ENCODE results near the gene KRTAP2-3. TPM values are rescaled to one million over a fixed set of nuclear protein-coding genes. Genes with fewer than 3 reads are reported as not detected.

KRTAP2-3 gene
- total and polyA plus RNA-seq, 2 of the 4 experiments (the other 2 are of a cell fraction) = 1.4 to 35.2 TPM

GRCh38 chr17:41018541-41018940 is 41.4 kb downstream of the KRTAP2-3 start:
- Histone ChIP-seq H3K27me3 (ENCODE audit: control insufficient read depth, insufficient read depth, low read length) (no peaks in the 10 kb centered on the region; the same call in 1 of the 2 replicates), H3K27ac (ENCODE audit: insufficient read depth, low read length) (no peak overlapping the region), H3K36me3 (ENCODE audit: control insufficient read depth, insufficient read depth, low read length) (no peaks in the 10 kb centered on the region), H3K9me3 (ENCODE audit: control insufficient read depth, insufficient read depth, low read length) (no peaks in the 10 kb centered on the region; the same call in 1 of the 2 replicates), H3K23ac (ENCODE audit: low read depth, low read length) (no peak overlapping the region), H3K14ac (replicated peaks; ENCODE audit: low read depth, low read length) (no peak overlapping the region), H2BK5ac (ENCODE audit: low read depth, low read length, poor library complexity, severe bottlenecking) (no peak overlapping the region), H3K4me2 (ENCODE audit: low read depth, low read length) (no peak overlapping the region), H3K9me1 (ENCODE audit: insufficient read depth, low read length) (no peaks in the 10 kb centered on the region; the same call in 1 of the 2 replicates), H2BK120ac (ENCODE audit: low read depth, low read length) (no peak overlapping the region), H4K8ac (ENCODE audit: low read depth in 2 of 2, low read length in 2 of 2) (no peak overlapping the region; a peak in 1 of 4 replicates), H2BK20ac (ENCODE audit: low read depth, low read length) (no peak overlapping the region), H4K5ac (ENCODE audit: low read depth, low read length) (no peak overlapping the region), H3K18ac (ENCODE audit: low read depth, low read length) (no peak overlapping the region), H2BK15ac (ENCODE audit: low read depth, low read length) (no peak overlapping the region), H3K56ac (ENCODE audit: extremely low read depth, insufficient read depth, low read length) (no peak overlapping the region), H3K4me1 (ENCODE audit: control insufficient read depth, insufficient read depth, low read length) (peaks cover 1% of the 10 kb centered on the region; the same call in 1 of the 2 replicates), H2AFZ (replicated peaks; ENCODE audit: low read length, poor library complexity) (peak overlapping the region; percentile 1), H3K9ac (ENCODE audit: low read depth, low read length) (no peak overlapping the region), H3K79me1 (ENCODE audit: low read depth in 1 of 2, low read length in 2 of 2) (no peaks in the 10 kb centered on the region), H4K20me1 (ENCODE audit: insufficient read depth, low read length) (no peaks in the 10 kb centered on the region), H3K4ac (ENCODE audit: low read depth, low read length) (no peak overlapping the region; the same call in 1 of the 2 replicates), H4K91ac (ENCODE audit: insufficient read depth, low read depth, low read length) (no peak overlapping the region; the same call in 1 of the 2 replicates), H3K4me3 (ENCODE audit: insufficient read depth, low read depth, low read length) (no peak overlapping the region), H2AK9ac (replicated peaks; ENCODE audit: low read depth, low read length, poor library complexity) (no peak overlapping the region), H2AK5ac (ENCODE audit: low read depth, low read length) (no peak overlapping the region)
- intact Hi-C loops (cut with micrococcal nuclease) (no loop called here), in situ Hi-C loops (cut with MboI; ENCODE audit: low sequenced_read_pairs) (no loop called here), dilution Hi-C loops (cut with HindIII; ENCODE audit: low sequenced_read_pairs, unreplicated experiment) (no loop called here)
- CTCF ChIA-PET = interaction anchor here (1.3 kb wide), 1 partner anchor 304 kb away, joined by 5 read pairs; no protein-coding TSS in a partner anchor
- no peak for DNase-seq
- BruUV-seq (replicated peaks) = no TSS peak
- WGBS, 2 experiments (ENCODE audit: extremely low coverage in 2 of 2, insufficient read length in 1 of 2) = no CpG with 5 or more reads among the region's 3 CpGs
- TF ChIP-seq, protein P1, sequence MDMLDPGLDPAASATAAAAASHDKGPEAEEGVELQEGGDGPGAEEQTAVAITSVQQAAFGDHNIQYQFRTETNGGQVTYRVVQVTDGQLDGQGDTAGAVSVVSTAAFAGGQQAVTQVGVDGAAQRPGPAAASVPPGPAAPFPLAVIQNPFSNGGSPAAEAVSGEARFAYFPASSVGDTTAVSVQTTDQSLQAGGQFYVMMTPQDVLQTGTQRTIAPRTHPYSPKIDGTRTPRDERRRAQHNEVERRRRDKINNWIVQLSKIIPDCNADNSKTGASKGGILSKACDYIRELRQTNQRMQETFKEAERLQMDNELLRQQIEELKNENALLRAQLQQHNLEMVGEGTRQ (IDR thresholded peaks at IDR 0.05; ENCODE audit: low read depth, low read length) = no peak
- TF ChIP-seq RCOR1 (IDR thresholded peaks at IDR 0.05; ENCODE audit: insufficient replicate concordance, low read length) = no peak
- no peak for TF ChIP-seq MAZ (IDR thresholded peaks at IDR 0.05; ENCODE audit: borderline replicate concordance, low read depth, low read length)
- no peak for TF ChIP-seq MXI1 (IDR thresholded peaks at IDR 0.05; ENCODE audit: borderline replicate concordance, low read depth, low read length)
- TF ChIP-seq MAFK (IDR thresholded peaks at IDR 0.05; ENCODE audit: low read depth, low read length) = no peak
- no peak for TF ChIP-seq CHD1 (IDR thresholded peaks at IDR 0.05; ENCODE audit: low read depth, low read length)
- no peak for TF ChIP-seq POLR2A (IDR thresholded peaks at IDR 0.05; ENCODE audit: low read depth, low read length)
- TF ChIP-seq RAD21 (IDR thresholded peaks at IDR 0.05; ENCODE audit: low read length) = no peak
- TF ChIP-seq, protein P2, sequence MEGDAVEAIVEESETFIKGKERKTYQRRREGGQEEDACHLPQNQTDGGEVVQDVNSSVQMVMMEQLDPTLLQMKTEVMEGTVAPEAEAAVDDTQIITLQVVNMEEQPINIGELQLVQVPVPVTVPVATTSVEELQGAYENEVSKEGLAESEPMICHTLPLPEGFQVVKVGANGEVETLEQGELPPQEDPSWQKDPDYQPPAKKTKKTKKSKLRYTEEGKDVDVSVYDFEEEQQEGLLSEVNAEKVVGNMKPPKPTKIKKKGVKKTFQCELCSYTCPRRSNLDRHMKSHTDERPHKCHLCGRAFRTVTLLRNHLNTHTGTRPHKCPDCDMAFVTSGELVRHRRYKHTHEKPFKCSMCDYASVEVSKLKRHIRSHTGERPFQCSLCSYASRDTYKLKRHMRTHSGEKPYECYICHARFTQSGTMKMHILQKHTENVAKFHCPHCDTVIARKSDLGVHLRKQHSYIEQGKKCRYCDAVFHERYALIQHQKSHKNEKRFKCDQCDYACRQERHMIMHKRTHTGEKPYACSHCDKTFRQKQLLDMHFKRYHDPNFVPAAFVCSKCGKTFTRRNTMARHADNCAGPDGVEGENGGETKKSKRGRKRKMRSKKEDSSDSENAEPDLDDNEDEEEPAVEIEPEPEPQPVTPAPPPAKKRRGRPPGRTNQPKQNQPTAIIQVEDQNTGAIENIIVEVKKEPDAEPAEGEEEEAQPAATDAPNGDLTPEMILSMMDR (conservative IDR thresholded peaks at IDR 0.05; ENCODE audit: low read depth, low read length) = no peak
- no peak for TF ChIP-seq BHLHE40 (IDR thresholded peaks at IDR 0.05; ENCODE audit: low read depth, low read length)
- TF ChIP-seq RFX5 (IDR thresholded peaks at IDR 0.05; ENCODE audit: low read depth, low read length) = no peak
- no peak for TF ChIP-seq CEBPB (IDR thresholded peaks at IDR 0.05; ENCODE audit: low read depth, low read length)
- POLR2A ChIA-PET (ENCODE audit: unreplicated experiment) = no interaction called here
- ATAC-seq (ENCODE audit: low read depth) = no peak
